GM03348 (cell line): Measurements from ENCODE around the gene SLC7A6OS.

Experiments
- DNase-seq: peaks from one replicate; pipeline ENCODE4 v3.0.0; 2012; ENCODE audit warnings: low spot score

SLC7A6OS gene

GRCh38 chr16:68253721-68254120, 57.0 kb downstream of the SLC7A6OS start:
- no peak for DNase-seq

- DNase-seq = no peak
Measured at GRCh38 chr16:68252383-68252782, 58.4 kb downstream of the SLC7A6OS start.

- DNase-seq = no peak
Measured at GRCh38 chr16:68251832-68252231, 58.9 kb downstream of the SLC7A6OS start.

- DNase-seq = no peak
Measured at GRCh38 chr16:68250951-68251350, 59.8 kb downstream of the SLC7A6OS start.

GRCh38 chr16:68249371-68249770, 61.4 kb downstream of the SLC7A6OS start:
- DNase-seq = no peak
